Hepatocyte (in vitro differentiated cells): ENCODE data around the gene SPOPL.

Source experiments
- CTCF ChIP-seq: fragments of 200-600 bp; sonication (generic); IDR thresholded peaks from 2 replicates; pipeline ENCODE4 v1.5.1; 2016; ENCODE audit warnings: antibody characterized with exemption, mild to moderate bottlenecking; ENCODE audit not compliant: poor library complexity
- EZH2phosphoT487 ChIP-seq: fragments of 200-600 bp; sonication (generic); IDR thresholded peaks from one replicate; pipeline ENCODE4 v1.6.1; 2018; ENCODE audit warnings: antibody characterized with exemption, mild to moderate bottlenecking, low read depth, moderate library complexity; ENCODE audit not compliant: unreplicated experiment, severe bottlenecking

DNA sequence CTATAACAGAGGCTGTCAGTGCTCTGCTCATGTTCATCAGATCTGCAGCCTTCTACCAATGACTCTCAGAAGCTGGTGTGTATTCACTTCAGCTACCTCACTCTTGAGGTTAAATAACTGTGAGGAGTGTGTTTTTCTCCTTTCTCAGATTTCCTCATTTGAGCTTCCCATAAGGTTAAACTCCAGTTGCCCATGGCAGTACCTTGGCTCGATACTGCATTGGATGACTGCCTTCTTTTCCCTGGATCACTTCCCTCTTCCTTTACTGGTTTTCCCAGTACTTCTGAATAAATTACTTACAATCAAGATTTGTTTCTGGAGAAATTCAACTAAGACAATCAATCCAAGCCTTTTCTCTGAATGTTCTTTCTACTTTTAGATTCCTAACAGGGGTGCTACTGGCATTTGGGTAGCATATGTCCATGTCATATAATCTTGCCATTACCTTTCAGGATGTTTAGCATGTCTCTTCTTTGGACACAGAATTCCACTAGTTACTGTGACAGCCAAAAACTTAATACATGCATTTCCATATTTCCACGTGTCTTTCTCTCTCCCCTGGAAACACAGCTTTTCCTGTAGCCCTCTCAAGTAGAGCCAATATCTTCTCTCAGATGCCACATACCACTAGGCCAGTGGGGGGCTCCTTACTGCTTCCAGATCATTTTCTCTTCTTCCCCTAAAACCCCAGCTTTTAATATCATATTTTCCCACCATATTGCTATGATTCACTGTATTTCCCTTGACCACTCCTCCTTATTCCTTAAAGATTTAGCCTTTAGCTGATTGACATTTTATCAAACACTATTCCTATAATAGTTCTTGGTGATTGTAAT, 15.0 kb upstream of the SPOPL start:
- no peak for TF ChIP-seq CTCF
- no peak for TF ChIP-seq EZH2phosphoT487
